MM.1S (cell line): ENCODE data around the gene PIEZO1.

Experiments
- DNase-seq: peaks from one replicate; pipeline ENCODE4 v3.0.0-alpha.2; 2015
- H2AFZ ChIP-seq: fragments of 300-600 bp; sonication (generic); 2 replicates; pipeline ENCODE4 v1.6.0; 2016; ENCODE audit warnings: antibody characterized with exemption, low read length
- H3F3A ChIP-seq: fragments of 300-600 bp; sonication (generic); 2 replicates; pipeline ENCODE4 v1.6.1; 2016; ENCODE audit warnings: mild to moderate bottlenecking, antibody characterized with exemption, low read length, moderate library complexity, mixed read lengths; ENCODE audit not compliant: insufficient read depth
- H3K27ac ChIP-seq: fragments of 300-600 bp; sonication (generic); 2 replicates; pipeline ENCODE4 v1.5.1; 2016; ENCODE audit warnings: mild to moderate bottlenecking, low read length
- H3K27me3 ChIP-seq: fragments of 300-600 bp; sonication (generic); replicated peaks from 2 replicates; pipeline ENCODE4 v1.6.0; 2016; ENCODE audit warnings: low read length; ENCODE audit not compliant: insufficient read depth
- H3K36me3 ChIP-seq: fragments of 300-600 bp; sonication (generic); replicated peaks from 2 replicates; pipeline ENCODE4 v1.6.1; 2016; ENCODE audit warnings: mild to moderate bottlenecking, low read length, mixed read lengths; ENCODE audit not compliant: insufficient read depth
- H3K4me1 ChIP-seq: fragments of 300-600 bp; sonication (generic); 2 replicates; pipeline ENCODE4 v1.6.1; 2016; ENCODE audit warnings: low read length, mixed read lengths
- H3K4me2 ChIP-seq: fragments of 300-600 bp; sonication (generic); 2 replicates; pipeline ENCODE4 v1.6.0; 2016; ENCODE audit warnings: low read depth, low read length
- H3K4me3 ChIP-seq: fragments of 300-600 bp; sonication (generic); 2 replicates; pipeline ENCODE4 v1.5.1; 2016; ENCODE audit warnings: low read length, mixed read lengths
- H3K79me2 ChIP-seq: fragments of 300-600 bp; sonication (generic); 2 replicates; pipeline ENCODE4 v1.6.1; 2016; ENCODE audit warnings: mixed run types, low read length, mixed read lengths
- H3K9ac ChIP-seq: fragments of 300-600 bp; sonication (generic); 2 replicates; pipeline ENCODE4 v1.6.1; 2016; ENCODE audit warnings: low read length, mixed read lengths
- H3K9me2 ChIP-seq: fragments of 300-600 bp; sonication (generic); replicated peaks from 2 replicates; pipeline ENCODE4 v1.6.1; 2016; ENCODE audit warnings: mild to moderate bottlenecking, low read length, mixed read lengths; ENCODE audit not compliant: insufficient read depth
- H3K9me3 ChIP-seq: fragments of 300-600 bp; sonication (generic); replicated peaks from 2 replicates; pipeline ENCODE4 v1.6.1; 2016; ENCODE audit warnings: mild to moderate bottlenecking, low read length, mixed read lengths; ENCODE audit not compliant: insufficient read depth
- H4K20me1 ChIP-seq: fragments of 300-600 bp; sonication (generic); 2 replicates; pipeline ENCODE4 v1.6.1; 2016; ENCODE audit warnings: mild to moderate bottlenecking, low read length, moderate library complexity, mixed read lengths; ENCODE audit not compliant: insufficient read depth
- EZH2 ChIP-seq: fragments of 300-600 bp; sonication (generic); optimal IDR thresholded peaks from 2 replicates; pipeline ENCODE3; 2017; ENCODE audit warnings: low read depth, mild to moderate bottlenecking, antibody characterized with exemption, low read length, mixed read lengths
- EZH2phosphoT487 ChIP-seq: fragments of 300-600 bp; sonication (generic); IDR thresholded peaks from 2 replicates; pipeline ENCODE4 v1.6.1; 2018; ENCODE audit warnings: antibody characterized with exemption, low read length
- TF ChIP-seq, protein P1 (sequence below): fragments of 300-600 bp; sonication (generic); IDR thresholded peaks from 2 replicates; pipeline ENCODE4 v1.5.1; 2016; ENCODE audit warnings: antibody characterized with exemption, low read length, mixed read lengths

Gene PIEZO1

DNA sequence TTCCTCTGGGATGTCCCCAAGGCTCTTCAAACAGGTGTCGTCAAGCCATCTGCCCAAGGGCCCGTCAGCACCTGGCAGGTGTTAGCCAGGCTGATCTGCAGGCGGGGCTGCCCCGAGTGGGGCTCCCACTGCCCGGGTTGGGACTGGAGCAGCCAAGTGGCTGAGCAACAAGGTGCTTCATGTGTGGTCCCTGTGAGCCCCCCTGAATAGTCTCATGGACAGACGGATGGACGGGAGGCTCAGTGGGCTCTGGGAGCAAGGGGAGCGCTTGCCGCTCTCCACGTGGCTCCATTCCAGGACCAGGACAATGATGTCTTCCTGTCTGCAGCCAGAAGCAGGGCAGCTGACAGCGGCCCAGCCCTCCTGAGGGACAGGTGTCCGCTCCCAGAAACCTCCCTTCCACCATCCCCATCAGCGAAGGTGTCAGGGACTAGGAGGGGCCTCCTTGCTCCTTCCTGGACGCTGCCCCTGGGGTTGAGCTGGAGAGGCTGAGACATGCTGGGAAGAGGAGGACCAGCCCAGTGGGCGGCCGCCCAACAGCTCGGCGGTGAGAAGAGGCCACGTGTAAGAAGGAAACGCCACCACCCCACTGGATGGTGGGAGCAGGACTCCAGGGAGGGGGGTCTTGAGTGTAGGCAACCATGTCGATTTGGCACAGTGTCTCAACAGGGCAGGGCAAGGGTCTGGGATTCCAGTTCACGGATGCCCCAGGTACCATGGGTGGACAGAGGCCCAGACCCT lies 108.3 kb downstream of the PIEZO1 start:
- Histone ChIP-seq H4K20me1 (no peaks in the 10 kb centered on the region), H3K27ac (no peak overlapping the region), H3K4me1 (peaks cover 10% of the 10 kb centered on the region), H3K4me2 (no peak overlapping the region), H3K9ac (no peak overlapping the region), H2AFZ (no peak overlapping the region), H3K9me2 (no peaks in the 10 kb centered on the region), H3F3A (peaks cover 9% of the 10 kb centered on the region), H3K4me3 (no peak overlapping the region), H3K79me2 (no peaks in the 10 kb centered on the region), H3K36me3 (no peaks in the 10 kb centered on the region), H3K9me3 (no peaks in the 10 kb centered on the region), H3K27me3 (no peaks in the 10 kb centered on the region)
- TF ChIP-seq, protein P1, sequence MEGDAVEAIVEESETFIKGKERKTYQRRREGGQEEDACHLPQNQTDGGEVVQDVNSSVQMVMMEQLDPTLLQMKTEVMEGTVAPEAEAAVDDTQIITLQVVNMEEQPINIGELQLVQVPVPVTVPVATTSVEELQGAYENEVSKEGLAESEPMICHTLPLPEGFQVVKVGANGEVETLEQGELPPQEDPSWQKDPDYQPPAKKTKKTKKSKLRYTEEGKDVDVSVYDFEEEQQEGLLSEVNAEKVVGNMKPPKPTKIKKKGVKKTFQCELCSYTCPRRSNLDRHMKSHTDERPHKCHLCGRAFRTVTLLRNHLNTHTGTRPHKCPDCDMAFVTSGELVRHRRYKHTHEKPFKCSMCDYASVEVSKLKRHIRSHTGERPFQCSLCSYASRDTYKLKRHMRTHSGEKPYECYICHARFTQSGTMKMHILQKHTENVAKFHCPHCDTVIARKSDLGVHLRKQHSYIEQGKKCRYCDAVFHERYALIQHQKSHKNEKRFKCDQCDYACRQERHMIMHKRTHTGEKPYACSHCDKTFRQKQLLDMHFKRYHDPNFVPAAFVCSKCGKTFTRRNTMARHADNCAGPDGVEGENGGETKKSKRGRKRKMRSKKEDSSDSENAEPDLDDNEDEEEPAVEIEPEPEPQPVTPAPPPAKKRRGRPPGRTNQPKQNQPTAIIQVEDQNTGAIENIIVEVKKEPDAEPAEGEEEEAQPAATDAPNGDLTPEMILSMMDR = no peak
- TF ChIP-seq EZH2phosphoT487 (no peak), EZH2 (no peak)
- no peak for DNase-seq

DNA sequence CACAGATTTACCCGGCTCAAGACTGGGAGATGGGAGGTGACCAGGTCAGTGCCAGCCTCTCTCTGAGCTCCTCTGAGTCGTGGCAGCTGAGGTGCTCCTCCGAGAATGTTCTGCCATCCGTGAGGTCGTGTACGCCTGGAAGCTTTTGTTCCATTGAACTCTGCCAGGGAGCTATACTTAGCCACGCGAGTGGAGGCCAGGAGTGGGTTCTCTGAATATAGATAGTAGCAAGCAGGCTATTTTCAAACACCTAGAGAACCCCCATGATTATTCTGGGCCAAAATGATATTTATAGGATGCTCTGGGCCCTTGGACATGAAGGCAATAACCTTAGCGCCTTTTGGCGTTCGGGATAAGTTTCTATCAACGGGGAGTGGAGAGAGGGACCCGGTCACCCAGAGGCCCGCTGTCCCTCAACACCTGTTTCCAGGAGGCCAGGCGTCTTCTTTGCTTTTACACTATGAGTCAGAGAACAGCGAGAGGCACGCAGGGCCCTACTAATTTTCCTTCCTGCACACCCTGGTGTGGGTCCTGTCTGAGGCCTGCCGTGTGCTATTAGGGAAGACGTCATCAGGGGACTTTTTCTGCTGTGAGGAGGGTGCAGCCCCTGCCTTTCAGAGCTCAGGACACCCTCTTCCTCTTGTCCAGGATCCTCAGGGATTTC lies 111.2 kb downstream of the PIEZO1 start:
- no peak for DNase-seq
- Histone ChIP-seq H3K36me3 (no peaks in the 10 kb centered on the region), H3K9me2 (no peaks in the 10 kb centered on the region), H3K4me2 (no peak overlapping the region), H3K4me3 (no peak overlapping the region), H3K9me3 (no peaks in the 10 kb centered on the region), H3K27ac (no peak overlapping the region), H3K9ac (no peak overlapping the region), H4K20me1 (no peaks in the 10 kb centered on the region), H3K4me1 (no peaks in the 10 kb centered on the region), H3K79me2 (no peaks in the 10 kb centered on the region), H3K27me3 (no peaks in the 10 kb centered on the region), H2AFZ (no peak overlapping the region), H3F3A (no peaks in the 10 kb centered on the region)
- TF ChIP-seq, protein P1 = no peak

DNA sequence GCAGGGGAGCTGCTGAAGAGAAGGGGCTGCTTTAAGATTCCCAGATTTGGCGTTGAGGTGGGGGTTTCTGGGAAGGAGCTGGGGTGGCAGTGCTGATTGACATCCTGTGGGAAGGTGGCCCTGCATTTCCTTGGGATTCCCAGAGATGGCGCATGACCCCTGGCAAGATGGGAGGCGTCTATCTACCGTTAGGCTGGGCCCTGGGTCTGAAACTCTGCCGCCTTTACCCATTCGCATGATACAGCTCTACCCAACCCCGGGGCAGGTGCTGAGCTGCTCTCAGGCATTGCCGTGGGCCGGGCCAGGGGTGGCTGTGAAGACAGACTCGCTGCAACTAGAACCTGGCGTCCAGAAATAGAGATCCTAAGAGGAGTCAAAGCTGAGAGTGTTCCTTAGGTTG lies 112.2 kb downstream of the PIEZO1 start:
- no peak overlapping the region for H3K9ac ChIP-seq
- no peaks in the 10 kb centered on the region for H3K36me3 ChIP-seq
- H3K4me3 ChIP-seq = no peak overlapping the region
- no peaks in the 10 kb centered on the region for H3K9me3 ChIP-seq
- H4K20me1 ChIP-seq = no peaks in the 10 kb centered on the region
- no peaks in the 10 kb centered on the region for H3K79me2 ChIP-seq
- no peaks in the 10 kb centered on the region for H3K9me2 ChIP-seq
- H3K4me1 ChIP-seq = no peaks in the 10 kb centered on the region
- DNase-seq = no peak
- H3K27me3 ChIP-seq = no peaks in the 10 kb centered on the region
- no peaks in the 10 kb centered on the region for H3F3A ChIP-seq
- TF ChIP-seq, protein P1 = no peak
- TF ChIP-seq EZH2phosphoT487 (no peak), EZH2 (no peak)
- no peak overlapping the region for H2AFZ ChIP-seq
- H3K27ac ChIP-seq = no peak overlapping the region
- no peak overlapping the region for H3K4me2 ChIP-seq
